Effector CD8-positive, alpha-beta T cell (primary cell): Measurements from ENCODE around the gene PRDM16.

Experiments used
- DNase-seq: peaks from one replicate; lab custom pipeline; 2025; lab: John Stamatoyannopoulos, UW

The PRDM16 gene

DNA sequence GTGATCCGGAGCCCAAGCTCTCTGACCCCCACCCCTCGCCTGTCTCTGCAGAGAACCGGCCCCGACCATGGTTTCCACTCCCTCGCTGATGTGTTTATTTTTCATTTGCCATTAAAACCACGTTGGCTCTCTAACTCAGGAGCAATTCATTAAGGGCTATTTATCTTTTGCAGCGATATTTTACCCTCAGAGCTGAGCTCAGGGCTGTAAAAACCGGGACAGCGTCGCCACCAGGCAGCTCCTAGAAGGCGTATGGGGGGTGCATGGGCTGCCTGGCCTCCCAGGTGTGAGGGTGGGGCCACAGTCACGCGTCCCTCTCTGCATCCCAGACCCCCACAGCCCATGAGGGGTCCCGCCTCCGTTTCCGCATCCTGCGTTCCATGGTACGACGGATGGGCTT lies 71.4 kb downstream of the PRDM16 start:
- no peak for DNase-seq

DNA sequence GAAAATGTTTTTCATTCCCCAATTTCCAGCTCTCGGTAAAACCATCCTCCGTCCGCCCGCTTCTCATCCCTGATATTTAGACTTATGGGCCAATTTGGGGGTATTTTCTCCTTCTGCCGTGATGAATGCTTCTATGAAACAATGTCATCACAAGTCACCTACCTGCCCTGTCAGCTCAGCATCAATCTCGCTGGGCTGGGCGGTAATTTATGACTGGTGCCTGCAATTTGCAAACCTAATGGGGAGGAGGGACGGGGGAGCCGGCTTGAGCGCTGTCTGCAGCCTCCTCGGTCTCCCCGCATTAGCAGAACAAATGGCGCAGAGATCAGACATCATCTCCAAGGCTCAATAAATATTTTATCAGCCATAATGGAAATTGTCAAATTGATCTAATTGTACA lies 72.1 kb downstream of the PRDM16 start:
- DNase-seq = no peak

DNA sequence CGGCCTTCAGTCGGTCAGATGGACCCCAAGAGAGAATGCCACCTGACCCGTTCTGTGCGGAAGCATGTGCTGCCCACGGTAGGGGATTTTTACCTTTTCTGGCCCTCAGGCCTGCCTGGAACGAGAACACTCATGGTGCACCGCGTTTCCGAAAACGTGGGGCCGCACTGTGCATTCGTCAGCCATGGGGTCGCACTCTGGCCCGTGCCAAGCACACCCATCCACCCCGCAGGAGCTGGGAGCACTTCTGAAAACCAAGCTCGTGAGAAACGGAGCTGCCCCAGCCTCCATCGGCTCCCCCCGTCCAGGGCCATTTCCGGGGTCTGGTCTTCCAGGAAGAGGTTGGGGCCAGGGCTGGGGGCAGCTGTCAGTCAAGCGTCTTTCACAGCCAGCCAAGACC lies 72.8 kb downstream of the PRDM16 start:
- DNase-seq = no peak

DNA sequence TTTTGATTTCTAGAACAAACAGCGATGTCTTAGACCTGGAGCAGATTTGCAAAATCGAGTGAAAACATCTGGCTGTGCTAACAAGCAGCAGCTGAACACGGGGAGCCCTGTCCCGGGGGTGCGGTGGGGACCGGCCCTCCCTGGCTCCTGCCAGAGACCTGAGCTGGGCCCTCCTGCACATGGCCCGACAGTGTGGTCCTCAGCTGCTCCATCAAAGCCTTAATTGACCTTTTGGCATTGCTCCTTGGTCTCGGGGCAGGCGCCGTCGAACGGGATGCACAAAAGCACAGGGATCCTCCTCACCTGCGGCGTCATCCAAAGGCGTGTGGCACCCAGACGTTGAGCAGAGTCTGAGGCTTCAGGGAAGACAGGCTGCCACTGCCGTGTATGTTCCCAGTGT lies 73.2 kb downstream of the PRDM16 start:
- no peak for DNase-seq

DNA sequence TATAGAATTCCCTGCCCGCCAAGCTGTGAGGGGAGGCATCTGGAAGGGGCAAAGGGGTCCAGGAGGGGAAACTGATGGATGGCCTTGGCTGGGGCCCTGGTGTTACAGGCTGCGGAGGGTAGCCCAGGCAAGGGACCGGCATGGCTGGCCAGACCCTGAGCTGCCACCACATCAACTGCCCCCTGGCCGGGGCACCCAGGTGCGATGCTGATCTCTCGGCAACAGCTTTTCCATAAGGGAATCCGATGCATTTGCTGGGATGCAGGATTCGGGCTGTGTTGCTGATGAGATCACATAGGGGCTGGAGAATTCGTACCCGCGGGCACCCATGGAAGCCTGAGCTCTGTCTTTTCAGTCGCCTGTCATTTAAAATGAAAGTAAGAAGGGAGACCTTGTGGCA lies 73.7 kb downstream of the PRDM16 start:
- DNase-seq = no peak

DNA sequence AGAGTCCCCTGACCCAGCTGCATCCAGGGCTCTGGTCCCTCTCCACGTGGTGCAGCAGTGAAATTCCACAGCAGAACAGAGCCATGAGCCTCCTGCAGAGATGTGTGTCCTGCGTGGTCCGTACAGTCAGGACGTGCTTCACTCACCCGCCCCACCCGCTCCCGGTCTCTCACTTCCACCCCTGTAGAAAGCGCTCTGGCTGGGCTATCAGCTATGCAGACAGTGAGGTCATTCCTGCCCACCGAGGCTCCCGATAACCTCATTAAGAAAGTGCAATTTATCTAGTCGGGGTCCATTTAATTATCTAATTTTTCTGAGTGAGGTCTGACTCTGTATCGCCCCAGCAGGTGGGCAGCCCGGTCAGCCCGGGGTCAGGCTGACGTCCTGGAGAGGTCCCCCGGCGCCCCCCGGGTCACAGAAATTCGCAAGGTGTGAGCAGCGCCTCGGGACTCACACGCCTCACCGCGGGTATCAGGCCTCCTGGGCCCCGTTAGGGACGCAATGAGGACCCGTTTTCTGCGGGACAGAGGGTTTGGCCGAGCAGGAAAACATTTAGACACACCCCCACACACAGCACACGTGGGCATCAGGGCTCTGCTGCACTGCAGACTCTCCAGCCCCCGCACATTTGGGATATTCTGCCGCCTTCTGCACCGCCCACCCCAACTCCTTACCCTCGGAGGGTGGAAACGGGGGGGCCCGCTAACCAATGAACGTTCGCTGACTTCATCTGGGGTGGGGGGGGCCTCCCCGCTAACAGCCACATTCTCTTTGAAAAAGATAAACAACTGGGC lies 76.7 kb downstream of the PRDM16 start:
- DNase-seq = no peak

DNA sequence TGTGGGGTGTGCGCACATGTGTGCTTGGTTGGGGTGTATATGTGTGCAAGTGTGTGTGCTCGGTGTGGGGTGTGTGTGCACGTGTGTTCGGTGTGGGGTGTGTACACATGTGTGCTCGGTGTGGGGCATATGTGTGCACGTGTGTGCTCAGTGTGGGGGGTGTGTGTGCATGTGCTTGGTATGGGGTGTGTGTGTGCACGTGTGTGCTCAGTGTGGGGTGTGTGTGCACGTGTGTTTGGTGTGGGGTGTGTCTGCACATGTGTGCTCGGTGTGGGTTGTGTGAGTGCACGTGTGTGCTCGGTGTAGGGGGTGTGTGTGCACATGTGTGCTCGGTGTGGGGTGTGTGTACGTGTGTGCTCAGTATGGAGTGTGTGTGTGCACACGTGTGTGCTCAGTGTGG lies 77.5 kb downstream of the PRDM16 start:
- no peak for DNase-seq

DNA sequence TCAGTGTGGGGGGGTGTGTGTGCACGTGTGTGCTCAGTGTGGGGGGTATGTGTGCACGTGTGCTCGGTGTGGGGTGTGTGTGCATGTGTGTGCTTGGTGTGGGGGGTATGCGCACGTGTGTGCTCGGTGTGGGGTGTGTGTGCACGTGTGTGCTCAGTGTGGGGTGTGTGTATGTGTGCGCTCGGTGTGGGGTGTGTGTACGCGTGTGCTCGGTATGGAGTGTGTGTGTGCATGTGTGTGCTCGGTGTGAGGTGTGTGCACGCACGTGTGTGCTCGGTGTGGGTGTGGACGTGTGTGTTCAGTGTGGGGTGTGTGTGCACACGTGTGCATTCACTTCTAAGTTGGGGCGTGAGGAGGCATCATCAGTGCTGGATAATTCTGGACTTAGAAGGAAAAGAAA lies 77.9 kb downstream of the PRDM16 start:
- DNase-seq = no peak

DNA sequence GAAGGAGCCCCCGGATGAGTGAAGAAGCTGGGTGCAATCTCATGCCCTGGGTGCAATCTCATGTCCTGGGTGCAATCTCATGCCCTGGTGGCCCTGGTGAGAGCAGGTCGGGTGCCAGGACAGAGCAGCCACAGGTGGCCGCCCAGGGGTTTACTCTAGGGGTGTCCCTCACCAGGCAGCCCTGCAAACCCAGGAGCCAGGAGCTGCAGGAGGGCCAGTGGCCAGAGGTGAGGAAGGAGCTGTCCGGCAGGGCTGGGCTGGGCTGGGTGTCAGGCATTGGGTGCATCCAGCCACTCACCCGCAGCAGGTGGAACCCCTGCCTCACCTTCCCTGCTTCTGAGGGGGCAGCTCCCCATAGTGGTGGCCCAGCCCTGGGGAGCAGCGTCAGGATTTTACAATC lies 79.2 kb downstream of the PRDM16 start:
- no peak for DNase-seq

DNA sequence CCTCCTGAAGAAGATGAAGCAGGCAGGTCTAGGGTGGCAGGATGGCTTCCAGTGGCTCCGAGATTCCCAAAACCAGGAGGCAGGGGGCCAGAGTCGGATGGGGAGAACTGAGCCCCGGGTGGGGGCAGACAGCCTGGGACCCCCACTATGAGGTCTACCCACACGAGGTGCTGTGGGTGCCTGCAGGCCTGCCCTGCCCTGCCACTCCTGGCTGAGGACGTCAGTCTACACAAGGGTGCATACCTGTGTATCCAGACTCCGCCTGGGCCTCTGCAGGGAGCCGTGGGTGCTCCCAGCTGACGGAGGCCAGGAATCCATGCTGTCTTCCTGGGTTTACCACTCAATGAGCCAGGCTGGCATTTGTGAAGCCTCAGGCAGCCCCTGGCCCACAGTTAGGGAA lies 80.3 kb downstream of the PRDM16 start:
- no peak for DNase-seq

DNA sequence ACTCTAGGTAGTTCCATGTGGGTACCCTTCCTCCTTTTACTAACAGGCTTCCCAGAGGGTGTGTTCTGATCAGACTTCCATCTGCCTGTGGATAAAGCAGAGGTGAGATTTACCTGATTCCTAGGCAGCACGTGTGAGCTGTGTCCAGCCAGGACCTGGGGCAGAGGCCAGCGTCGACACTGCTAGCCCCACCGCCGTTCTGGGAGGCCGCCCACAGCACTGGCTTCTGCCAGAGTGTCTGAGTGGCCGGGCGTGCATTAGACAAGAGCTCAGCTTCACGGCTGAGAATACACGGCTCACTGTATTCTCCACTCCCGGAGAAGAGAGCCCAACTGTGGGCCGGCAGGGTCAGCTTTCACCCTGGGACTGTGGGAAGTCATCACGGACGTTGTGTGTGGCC lies 82.5 kb downstream of the PRDM16 start:
- no peak for DNase-seq

DNA sequence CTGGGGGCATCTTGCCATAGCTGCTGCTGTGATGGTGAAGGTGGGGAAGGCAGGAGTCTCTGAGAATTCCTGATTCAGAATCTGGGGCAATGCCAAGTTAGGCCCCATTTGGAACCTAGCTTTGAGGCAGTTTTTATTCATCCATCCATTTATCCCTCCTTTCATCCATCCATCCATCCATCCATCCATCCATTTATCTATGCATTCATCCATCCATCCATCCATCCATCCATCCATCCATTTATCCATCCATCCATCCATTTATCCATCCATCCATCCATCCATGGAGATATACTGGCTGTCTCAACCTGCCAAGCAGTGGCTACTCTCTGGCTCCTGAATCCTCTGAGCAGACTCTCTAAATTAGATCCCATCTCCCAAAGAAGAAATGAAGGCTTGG lies 83.1 kb downstream of the PRDM16 start:
- DNase-seq = no peak

DNA sequence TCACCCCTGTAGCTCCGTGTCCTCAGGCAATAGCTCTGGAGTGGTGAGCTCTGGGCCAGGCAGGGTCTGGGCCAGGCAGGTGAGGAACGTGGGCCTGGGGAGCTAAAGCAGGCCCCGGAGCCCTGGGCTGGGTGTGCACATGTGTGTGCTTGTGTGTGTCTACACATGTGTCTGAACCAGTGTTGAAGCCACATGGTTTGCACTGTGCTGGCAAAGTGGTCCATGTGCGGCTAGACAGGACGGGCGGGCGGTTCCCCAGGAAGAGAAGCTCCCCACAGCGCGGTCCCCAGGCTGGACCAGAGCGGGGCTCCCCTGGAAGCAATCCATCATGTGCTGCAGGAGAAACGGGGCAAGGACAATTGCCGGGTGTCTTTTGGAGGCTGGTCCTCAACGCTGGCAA lies 84.2 kb downstream of the PRDM16 start:
- DNase-seq = no peak

DNA sequence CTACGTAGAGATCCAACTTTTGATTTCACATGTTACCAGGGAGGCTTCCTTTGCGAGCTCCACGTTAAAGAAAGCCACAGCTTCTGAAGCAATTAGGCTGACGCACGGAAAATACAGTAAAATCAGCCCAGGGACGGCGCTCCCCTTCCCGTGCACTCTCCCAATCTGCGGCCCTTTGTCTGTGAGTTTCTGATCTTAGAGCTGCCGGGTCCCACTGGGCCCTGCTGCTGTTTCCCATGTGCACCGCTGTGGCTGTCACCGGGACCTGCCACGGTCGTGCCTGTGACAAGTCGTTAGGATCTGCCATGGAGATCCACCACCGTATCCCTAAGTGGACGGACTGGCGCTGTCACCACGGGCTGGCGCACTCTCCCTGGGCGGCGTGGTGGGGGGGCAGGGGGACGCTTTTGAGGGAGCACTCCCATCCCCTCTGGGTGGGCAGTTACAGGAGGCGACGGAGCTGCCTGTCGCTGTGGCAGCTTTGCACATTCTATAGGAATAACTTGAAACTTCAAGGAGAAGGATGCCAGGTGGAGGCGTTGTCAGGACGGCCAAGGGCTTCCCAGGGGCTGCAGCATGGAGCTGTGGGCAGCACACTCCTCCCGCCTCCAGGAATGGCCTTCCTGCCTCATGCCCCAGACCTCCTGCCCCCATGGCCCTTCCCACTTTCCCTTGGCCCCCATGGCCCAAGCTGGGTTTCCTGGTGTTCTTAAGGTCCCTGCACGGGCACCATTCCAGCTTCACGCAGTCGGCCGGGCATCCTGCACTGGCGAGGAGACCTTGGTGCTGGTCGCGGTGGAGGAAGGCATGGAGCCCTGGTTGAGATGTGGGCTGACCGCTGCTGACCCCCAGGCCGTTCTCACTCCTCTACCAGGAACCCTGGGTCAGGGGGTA lies 85.1 kb downstream of the PRDM16 start:
- no peak for DNase-seq

DNA sequence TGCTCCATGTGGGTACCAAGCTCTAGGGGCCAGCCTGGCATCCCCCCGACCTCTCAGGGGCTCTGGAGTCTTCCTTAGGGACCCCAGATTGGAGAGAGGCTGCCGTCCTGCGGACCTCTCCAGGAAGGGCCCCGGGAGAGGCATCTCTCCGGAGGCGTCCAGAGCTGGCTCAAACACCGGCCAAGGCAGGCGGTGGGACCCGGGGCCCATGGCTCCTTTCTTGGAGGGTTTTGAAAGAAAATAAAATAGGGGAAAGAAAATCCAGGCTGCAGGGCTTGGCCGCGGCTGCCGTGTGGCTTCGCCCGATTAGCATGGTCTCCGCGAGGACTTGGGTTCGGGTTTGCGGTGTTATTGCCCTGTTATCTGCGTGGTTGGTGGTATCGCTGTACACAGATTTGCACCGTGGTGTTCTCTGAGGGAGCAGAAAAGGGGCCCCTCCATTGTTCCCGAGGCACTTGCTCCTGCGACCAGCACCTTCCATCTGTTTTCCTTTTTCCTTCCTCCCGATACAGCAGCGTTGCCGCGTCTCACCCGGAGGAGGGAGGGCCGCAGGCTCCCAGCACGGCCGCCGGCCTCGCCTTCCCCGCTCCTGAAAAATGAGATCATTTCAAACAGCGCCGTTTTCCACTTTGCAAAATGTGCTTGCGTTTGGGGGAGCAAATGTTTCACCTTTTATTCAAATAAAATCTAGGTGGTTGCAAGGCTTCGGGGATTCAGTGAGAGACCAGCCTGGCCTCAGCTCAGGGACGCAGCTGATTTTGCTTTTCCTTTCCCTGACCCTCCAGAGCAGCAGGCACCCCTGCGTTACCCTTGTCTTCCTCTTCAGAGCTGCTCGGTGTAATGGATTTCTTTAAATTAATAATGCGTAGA lies 86.3 kb downstream of the PRDM16 start:
- no peak for DNase-seq

DNA sequence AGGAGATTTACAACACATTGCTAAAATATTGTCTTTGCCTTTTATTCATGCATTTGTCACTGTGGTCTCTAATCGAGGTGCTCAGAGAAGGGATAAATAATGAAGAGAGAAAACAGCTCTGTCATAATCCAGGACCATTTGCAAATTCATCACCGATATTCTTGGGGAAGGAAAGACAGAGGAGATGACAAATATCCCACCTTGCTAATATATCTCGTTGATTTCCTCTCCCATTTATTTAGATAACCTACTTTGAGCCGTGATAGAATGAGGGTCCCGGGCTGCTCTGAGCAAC lies 86.9 kb downstream of the PRDM16 start:
- no peak for DNase-seq

DNA sequence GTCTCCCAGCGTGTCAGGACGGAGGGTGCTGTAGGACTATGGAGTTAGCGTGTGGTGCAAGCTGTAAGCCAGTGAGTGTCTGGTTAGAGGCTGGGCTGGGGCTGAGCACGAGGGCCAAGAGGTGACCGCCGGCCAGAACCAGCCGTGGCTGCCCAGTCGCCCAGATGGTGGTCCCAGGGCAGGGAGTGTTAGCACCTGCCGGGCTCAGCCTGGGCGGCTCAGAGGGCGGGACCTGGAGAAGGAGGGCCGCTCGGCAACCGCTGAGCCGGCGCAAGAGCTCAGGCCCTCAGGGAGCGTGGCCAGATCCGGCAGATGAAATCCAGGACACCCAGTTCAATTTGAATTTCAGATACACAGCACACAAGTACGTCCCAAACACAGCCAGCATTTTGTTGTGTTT lies 87.9 kb downstream of the PRDM16 start:
- DNase-seq = no peak

DNA sequence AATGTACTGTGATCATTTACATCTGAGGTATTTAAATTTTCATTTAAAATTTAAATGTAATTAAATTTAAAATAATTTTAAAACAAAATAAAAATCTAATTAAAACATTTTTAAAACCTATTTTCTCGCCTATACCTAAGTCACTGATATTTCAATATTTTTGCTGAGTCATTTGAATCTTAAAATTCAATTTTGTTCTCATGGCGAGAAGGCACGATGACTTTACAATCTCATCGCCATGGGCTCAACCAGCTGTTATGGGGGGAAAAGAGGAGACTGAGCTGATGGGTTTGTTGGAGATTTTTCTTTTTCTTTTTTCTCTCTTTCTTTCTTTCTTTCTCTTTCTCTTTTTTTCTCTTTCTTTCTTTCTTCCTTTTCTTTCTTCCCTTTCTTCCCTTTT lies 89.3 kb downstream of the PRDM16 start:
- DNase-seq = no peak

DNA sequence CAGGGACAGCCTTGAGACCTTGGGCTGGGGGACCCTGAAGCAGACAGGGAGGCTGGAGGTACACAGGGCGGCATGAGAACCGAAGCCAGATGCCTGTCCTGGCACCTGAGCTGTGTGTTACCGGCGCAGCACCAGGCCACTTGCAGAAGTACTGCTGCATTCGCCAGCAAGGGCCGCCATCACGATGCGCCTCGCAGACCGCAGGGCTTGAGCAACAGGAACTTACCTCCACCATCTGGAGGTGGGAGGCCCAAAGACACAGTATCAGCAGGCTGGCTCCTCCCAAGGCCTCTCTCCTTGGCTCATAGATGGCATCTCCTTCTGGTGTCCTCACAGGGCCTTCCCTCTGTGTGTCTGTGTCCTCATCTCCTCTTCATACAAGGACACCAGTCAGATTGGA lies 90.1 kb downstream of the PRDM16 start:
- DNase-seq = no peak

DNA sequence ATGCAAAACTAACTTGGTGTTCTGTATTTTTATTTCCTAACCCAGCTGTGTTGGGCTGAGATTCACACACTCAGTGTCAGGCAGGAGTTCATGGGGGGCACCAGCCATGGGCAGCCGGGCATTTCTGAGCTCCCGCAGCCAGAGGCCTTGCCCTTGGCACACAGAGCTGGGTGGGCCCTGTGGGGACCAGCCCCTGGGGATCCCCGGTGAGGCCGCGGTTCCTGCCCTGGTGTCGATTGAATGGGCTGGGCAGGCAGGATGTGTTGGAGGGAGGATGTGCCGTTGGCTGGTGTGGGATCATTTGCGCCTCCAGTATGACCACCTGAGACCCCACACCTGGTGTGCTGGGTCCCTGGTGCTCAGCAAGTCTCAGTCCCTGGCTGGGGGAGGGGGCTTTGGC lies 91.0 kb downstream of the PRDM16 start:
- no peak for DNase-seq

DNA sequence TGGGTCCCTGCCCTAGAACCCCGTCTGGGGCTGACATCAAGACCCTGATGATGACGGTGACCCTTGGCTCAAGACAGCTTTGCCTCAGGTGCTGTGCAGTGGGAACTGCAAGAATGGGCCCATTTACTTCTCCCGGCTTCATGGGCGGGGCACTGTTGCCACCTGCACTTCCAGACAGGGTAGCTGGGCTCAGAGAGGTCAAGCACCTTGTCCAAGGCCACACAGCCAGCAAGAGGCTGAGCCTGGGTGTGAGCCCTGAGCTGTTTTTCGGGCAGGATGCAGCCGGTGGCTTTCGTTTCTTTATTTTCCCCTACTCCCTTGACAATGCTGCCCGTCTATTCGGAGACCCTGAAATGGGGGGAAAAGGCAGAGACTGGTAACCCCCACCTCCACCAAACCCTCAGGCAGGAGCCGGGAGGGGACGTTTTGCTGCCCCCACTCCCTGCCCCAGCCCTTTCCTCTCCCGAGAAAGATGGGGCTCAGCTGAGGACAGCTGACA lies 91.7 kb downstream of the PRDM16 start:
- DNase-seq = no peak

DNA sequence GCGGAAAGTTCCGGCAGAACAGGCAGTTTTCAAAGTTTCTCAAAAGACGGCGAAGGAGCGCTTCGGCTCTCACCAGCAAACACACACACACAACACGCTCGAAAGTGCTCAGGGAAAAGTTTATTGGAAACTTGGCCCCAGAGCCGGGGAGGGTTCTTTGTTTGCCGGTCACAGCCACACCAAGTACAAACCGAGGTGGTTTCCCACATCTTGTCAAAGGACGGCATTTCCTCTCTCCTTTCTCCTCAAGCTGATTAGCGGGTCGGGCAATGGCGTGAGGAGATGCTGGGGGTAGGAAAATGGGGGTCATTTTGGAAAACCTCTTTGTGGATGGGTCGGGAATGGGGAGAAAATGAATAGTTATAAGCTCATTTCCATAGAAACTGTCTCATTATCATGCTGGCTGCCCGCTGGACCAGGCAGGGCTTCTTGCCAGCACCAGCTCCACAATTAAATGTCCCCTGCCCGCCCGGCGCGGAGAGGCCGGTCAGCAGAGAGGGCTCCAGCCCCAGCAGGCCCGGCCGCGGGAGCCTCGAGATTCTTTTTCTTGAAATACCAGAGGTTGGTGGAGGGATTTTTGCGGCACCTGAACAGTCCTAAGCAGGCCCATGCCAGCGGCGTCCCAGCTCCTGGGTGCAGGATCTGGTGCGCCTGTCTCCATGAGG lies 92.3 kb downstream of the PRDM16 start:
- no peak for DNase-seq
